Measurements from ENCODE around the gene KCNK16.

KCNK16 gene

DNA sequence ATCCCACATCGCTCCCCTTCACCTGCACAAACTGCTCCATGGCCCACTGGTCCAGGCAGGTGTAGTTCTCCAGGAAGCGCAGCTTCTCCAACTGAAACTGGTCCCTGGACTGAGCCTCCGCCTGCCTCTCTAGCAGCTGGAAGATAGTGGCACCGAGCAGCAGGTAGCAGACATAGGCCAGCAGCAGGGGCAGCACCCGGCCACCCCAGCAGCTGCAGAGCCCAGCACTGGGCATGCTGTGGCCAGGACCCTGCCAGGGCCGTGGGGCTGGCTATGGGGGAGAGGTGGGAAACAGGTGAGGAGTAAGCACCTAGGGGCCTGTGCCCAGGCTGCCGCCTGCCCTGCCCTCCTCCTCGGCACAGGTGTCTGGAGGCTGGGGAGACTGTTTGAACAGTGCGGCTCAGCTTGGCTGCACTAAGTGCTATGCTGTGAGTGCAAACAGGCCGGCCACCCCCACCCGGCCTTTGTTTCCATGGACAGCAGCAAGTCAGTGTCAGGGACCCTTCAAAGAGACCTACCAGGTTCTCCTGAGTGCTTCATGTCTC, at the start of gene KCNK16:
Gene KCNK16 (minus strand): TSS at position 397 of the 545 bp plus-strand sequence. CDS start 162 bp downstream, at position 235.
- no peak for TF ChIP-seq CTCF (conservative IDR thresholded peaks at IDR 0.05; ENCODE audit: low read depth, low read length)
- no peak within 1 kb of the TSS for H3K4me3 ChIP-seq (ENCODE audit: low read depth, low read length)
- DNase-seq (ENCODE audit: low read depth): no peak

- no peak for DNase-seq (ENCODE audit: low read depth)
- no peak overlapping the region for H3K4me3 ChIP-seq (ENCODE audit: low read depth, low read length)
- TF ChIP-seq CTCF (conservative IDR thresholded peaks at IDR 0.05; ENCODE audit: low read depth, low read length): no peak
Observed at GRCh38 chr6:39370390-39370789, 47.9 kb upstream of the KCNK16 start.

GRCh38 chr6:39369987-39370386, 47.5 kb upstream of the KCNK16 start:
- DNase-seq (ENCODE audit: low read depth): peak; percentile 31
- H3K4me3 ChIP-seq (ENCODE audit: low read depth, low read length): no peak overlapping the region
- peak; percentile 60 for TF ChIP-seq CTCF (conservative IDR thresholded peaks at IDR 0.05; ENCODE audit: low read depth, low read length)

DNA sequence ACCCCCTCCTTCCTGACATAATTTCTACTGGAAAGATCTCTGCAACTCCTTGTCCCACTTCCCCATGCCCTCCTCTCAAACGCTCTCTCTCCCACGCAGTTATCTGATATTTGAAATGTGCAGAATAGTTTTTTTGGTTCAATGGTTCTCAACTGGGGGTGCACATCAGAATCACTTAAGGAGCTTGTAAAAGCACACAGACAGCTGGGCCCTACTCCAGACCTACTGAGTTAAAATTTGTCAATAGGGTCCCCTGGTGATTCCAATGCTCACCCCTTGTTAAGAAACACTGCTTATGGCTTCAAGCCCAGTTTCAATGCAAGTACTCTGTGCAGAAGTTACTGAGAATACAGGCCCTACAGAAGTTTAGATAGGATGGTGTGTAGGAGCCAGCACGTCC, 45.2 kb upstream of the KCNK16 start:
- H3K4me3 ChIP-seq (ENCODE audit: low read depth, low read length): no peak overlapping the region
- DNase-seq (ENCODE audit: low read depth): no peak
- TF ChIP-seq CTCF (conservative IDR thresholded peaks at IDR 0.05; ENCODE audit: low read depth, low read length): no peak

GRCh38 chr6:39366931-39367618, 44.6 kb upstream of the KCNK16 start:
- peak; percentile 41 for DNase-seq (ENCODE audit: low read depth)
- H3K4me3 ChIP-seq (ENCODE audit: low read depth, low read length): no peak overlapping the region
- no peak for TF ChIP-seq CTCF (conservative IDR thresholded peaks at IDR 0.05; ENCODE audit: low read depth, low read length)

- TF ChIP-seq CTCF (conservative IDR thresholded peaks at IDR 0.05; ENCODE audit: low read depth, low read length): no peak
- no peak overlapping the region for H3K4me3 ChIP-seq (ENCODE audit: low read depth, low read length)
- DNase-seq (ENCODE audit: low read depth): peak; percentile 54
Observed at GRCh38 chr6:39365281-39366074, 43.0 kb upstream of the KCNK16 start.

All from choroid plexus epithelial cell (primary cell).